ENCODE data around the gene CAMK4. TPM values are rescaled to one million over a fixed set of nuclear protein-coding genes. Genes with fewer than 3 reads are reported as not detected.

Gene CAMK4
- total and polyA plus RNA-seq, 10 donors = 0.90 to 22.3 (median 12.6) TPM

GRCh38 chr5:111228520-111229220 is 4.5 kb downstream of the CAMK4 start:
- Histone ChIP-seq H3K9me3 (no peaks in the 10 kb centered on the region), H3K4me3 (no peak overlapping the region), H3K36me3 (no peaks in the 10 kb centered on the region), H3K27me3 (replicated peaks in 1 of 7) (peaks cover 0 to 43% (median 13%) of the 10 kb centered on the region in 7 donors), H3K27ac (peak overlapping the region in 6 of 8 donors; percentile 0 to 78 (median 56)), H3K4me1 (peaks cover 0 to 61% (median 16%) of the 10 kb centered on the region in 6 donors)
- WGBS, 5 donors = 74 to 93% (median 91%) methylated on average over 2 of the region's 2 CpGs
- TF ChIP-seq POLR2A (IDR thresholded peaks at IDR 0.05) (no peak), POLR2AphosphoS5 (IDR thresholded peaks at IDR 0.05) (no peak)
- TF ChIP-seq, protein P1, sequence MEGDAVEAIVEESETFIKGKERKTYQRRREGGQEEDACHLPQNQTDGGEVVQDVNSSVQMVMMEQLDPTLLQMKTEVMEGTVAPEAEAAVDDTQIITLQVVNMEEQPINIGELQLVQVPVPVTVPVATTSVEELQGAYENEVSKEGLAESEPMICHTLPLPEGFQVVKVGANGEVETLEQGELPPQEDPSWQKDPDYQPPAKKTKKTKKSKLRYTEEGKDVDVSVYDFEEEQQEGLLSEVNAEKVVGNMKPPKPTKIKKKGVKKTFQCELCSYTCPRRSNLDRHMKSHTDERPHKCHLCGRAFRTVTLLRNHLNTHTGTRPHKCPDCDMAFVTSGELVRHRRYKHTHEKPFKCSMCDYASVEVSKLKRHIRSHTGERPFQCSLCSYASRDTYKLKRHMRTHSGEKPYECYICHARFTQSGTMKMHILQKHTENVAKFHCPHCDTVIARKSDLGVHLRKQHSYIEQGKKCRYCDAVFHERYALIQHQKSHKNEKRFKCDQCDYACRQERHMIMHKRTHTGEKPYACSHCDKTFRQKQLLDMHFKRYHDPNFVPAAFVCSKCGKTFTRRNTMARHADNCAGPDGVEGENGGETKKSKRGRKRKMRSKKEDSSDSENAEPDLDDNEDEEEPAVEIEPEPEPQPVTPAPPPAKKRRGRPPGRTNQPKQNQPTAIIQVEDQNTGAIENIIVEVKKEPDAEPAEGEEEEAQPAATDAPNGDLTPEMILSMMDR (IDR thresholded peaks at IDR 0.05 in 8 of 11, conservative IDR thresholded peaks at IDR 0.05 in 3 of 11) = no peak
- DNase-seq = no peak
- intact Hi-C loops (cut with DNase I; ENCODE audit: low total_unique reads) = no loop called here

DNA sequence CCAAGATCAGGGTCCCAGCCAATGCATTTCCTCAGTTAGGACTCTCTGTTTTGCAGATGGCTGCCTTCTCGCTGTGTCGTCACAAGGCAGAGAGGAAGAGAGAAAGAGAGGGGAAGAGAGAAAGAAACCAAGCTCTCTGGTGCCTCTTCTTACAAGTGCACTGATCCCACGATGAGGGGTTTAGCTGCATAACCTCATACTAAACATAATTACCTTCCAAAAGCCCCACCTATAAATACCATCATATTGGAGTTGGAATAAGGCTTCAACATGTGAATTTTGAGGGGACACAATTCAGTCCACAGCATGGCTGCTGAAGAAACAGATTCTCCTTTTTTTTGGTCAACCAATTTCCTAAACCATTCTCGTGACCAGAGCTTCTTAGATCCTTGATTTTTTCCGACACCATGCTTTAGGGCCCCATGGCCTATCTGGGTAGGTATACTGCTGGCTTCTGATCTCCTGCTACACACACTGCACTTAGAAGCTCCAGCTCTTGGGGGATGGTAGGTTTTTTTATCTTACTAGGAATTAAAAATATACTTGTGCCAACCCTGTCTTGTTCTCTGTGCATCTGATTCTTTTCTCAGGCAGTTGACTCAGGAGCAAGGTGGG is 5.1 kb downstream of the CAMK4 start:
- Histone ChIP-seq H3K4me1 (peaks cover 0 to 54% (median 13%) of the 10 kb centered on the region in 6 donors), H3K27ac (peak overlapping the region in 7 of 8 donors; percentile 0 to 78 (median 49)), H3K9me3 (no peaks in the 10 kb centered on the region), H3K27me3 (replicated peaks in 1 of 7) (peaks cover 0 to 36% (median 12%) of the 10 kb centered on the region in 7 donors), H3K36me3 (no peaks in the 10 kb centered on the region), H3K4me3 (no peak overlapping the region)
- intact Hi-C loops (cut with DNase I; ENCODE audit: low total_unique reads) = no loop called here
- DNase-seq = no peak
- 69 to 77% (median 75%) methylated on average over 5 of the region's 5 CpGs for WGBS, 5 donors
- no peak for TF ChIP-seq POLR2AphosphoS5 (IDR thresholded peaks at IDR 0.05)
- TF ChIP-seq, protein P1 (IDR thresholded peaks at IDR 0.05 in 8 of 11, conservative IDR thresholded peaks at IDR 0.05 in 3 of 11) = no peak
- TF ChIP-seq POLR2A (IDR thresholded peaks at IDR 0.05) = no peak

- Histone ChIP-seq H3K36me3 (no peaks in the 10 kb centered on the region), H3K9me3 (no peaks in the 10 kb centered on the region), H3K4me3 (no peak overlapping the region), H3K27me3 (replicated peaks in 1 of 7) (peaks cover 0 to 28% (median 4%) of the 10 kb centered on the region in 7 donors), H3K27ac (peak overlapping the region in 7 of 8 donors; percentile 16 to 78 (median 49)), H3K4me1 (peaks cover 0 to 46% (median 7%) of the 10 kb centered on the region in 6 donors)
- 43 to 75% (median 64%) methylated on average over 4 of the region's 4 CpGs for WGBS, 5 donors
- DNase-seq = no peak
- intact Hi-C loops (cut with DNase I; ENCODE audit: low total_unique reads) = no loop called here
- TF ChIP-seq POLR2A (IDR thresholded peaks at IDR 0.05) (no peak), POLR2AphosphoS5 (IDR thresholded peaks at IDR 0.05) (no peak)
- TF ChIP-seq, protein P1 (IDR thresholded peaks at IDR 0.05 in 8 of 11, conservative IDR thresholded peaks at IDR 0.05 in 3 of 11) = no peak
These were observed 6.0 kb downstream of the CAMK4 start for GRCh38 chr5:111229871-111230810.
